PFSK-1 (cell line): ENCODE measurements around the gene NFATC4.

Source experiments
- POLR2AphosphoS5 ChIP-seq: IDR thresholded peaks from 2 replicates; pipeline ENCODE4 v1.6.1; 2012; ENCODE audit warnings: low read depth, mild to moderate bottlenecking, control low read depth, low read length, moderate library complexity
- SIN3A ChIP-seq: IDR thresholded peaks from 2 replicates; pipeline ENCODE4 v1.6.1; 2012; ENCODE audit warnings: mild to moderate bottlenecking, low read length, moderate library complexity, borderline replicate concordance; ENCODE audit not compliant: insufficient read depth
- TAF1 ChIP-seq: IDR thresholded peaks from 2 replicates; pipeline ENCODE4 v1.6.1; 2012; ENCODE audit warnings: low read length, control low read depth, borderline replicate concordance; ENCODE audit not compliant: insufficient read depth

DNA sequence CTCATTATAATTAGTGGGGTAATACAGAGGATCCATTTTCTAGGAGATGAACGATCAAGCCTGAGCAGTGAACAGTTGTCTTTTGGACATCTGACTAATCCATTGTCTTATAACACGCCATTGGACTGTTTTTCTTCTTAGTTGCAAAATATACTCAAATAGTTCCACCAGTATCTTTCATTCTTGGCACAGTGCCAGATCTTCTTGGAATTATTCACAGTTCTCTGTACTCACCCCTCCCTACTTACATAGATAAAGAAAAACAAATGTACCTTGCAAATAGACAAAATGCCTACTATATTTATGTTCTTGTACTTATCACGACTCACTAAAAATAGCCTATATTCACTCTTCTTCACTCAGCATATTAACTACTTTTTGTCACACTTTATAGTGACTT, 57.7 kb downstream of the NFATC4 start:
- TF ChIP-seq TAF1 (no peak), SIN3A (no peak), POLR2AphosphoS5 (no peak)
